ENCODE measurements around the gene DGKD. TPM values are rescaled to one million over a fixed set of nuclear protein-coding genes. Genes with fewer than 3 reads are reported as not detected.
A peak's percentile ranks its signal among the peaks of the same experiment; 100 is the strongest.

Gene DGKD
- total RNA-seq, 6 experiments from 2014 or later: 6.5 to 16.6 (median 14.2) TPM

- no peak for ATAC-seq
- TF ChIP-seq POLR2A (IDR thresholded peaks at IDR 0.05) (no peak), CTCF (IDR thresholded peaks at IDR 0.05) (no peak)
- H3K9me3 ChIP-seq: no peaks in the 10 kb centered on the region
- DNase-seq: peak in 1 of 3 donors; percentile 67
- H3K4me1 ChIP-seq: peaks cover 0 to 20% (median 12%) of the 10 kb centered on the region in 4 donors
- H3K4me3 ChIP-seq: peak overlapping the region; percentile 24 to 67 (median 43)
- H3K36me3 ChIP-seq: no peaks in the 10 kb centered on the region
- no peak overlapping the region for H3K27ac ChIP-seq
- H3K27me3 ChIP-seq: no peaks in the 10 kb centered on the region
- intact Hi-C loops (cut with DNase I): no loop called here
- WGBS (ENCODE audit: insufficient coverage, low coverage, low lambda C conversion rate, missing lambda C conversion rate): no CpG with 5 or more reads among the region's 77 CpGs
Observed at GRCh38 chr2:233354500-233354924, 218 bp downstream of the DGKD start.

GRCh38 chr2:233354971-233355574 lies 779 bp downstream of the DGKD start:
- Histone ChIP-seq H3K4me3 (peak overlapping the region; percentile 62 to 67 (median 62)), H3K36me3 (no peaks in the 10 kb centered on the region), H3K27me3 (no peaks in the 10 kb centered on the region), H3K27ac (no peak overlapping the region), H3K4me1 (peaks cover 0 to 15% (median 9%) of the 10 kb centered on the region in 4 donors), H3K9me3 (no peaks in the 10 kb centered on the region)
- DNase-seq: peak in 2 of 3 donors; percentile 50 to 67
- peak in 3 of 4 donors; percentile 5 to 20 (median 6) for ATAC-seq
- WGBS (ENCODE audit: insufficient coverage, low coverage, low lambda C conversion rate, missing lambda C conversion rate): 18% methylated on average over 3 of the region's 46 CpGs
- intact Hi-C loops (cut with DNase I): no loop called here
- TF ChIP-seq POLR2A (IDR thresholded peaks at IDR 0.05) (no peak), CTCF (IDR thresholded peaks at IDR 0.05) (no peak)

- no peak overlapping the region for H3K4me3 ChIP-seq
- ATAC-seq (no peak), DNase-seq (no peak)
- peaks cover 0 to 14% (median 8%) of the 10 kb centered on the region in 4 donors for H3K4me1 ChIP-seq
- TF ChIP-seq POLR2A (IDR thresholded peaks at IDR 0.05): no peak
- TF ChIP-seq CTCF (IDR thresholded peaks at IDR 0.05): no peak
- H3K9me3 ChIP-seq: no peaks in the 10 kb centered on the region
- H3K27ac ChIP-seq: no peak overlapping the region
- no peaks in the 10 kb centered on the region for H3K36me3 ChIP-seq
- WGBS (ENCODE audit: insufficient coverage, low coverage, low lambda C conversion rate, missing lambda C conversion rate): 87% methylated on average over 10 of the region's 10 CpGs
- no peaks in the 10 kb centered on the region for H3K27me3 ChIP-seq
- intact Hi-C loops (cut with DNase I): no loop called here
Observed at GRCh38 chr2:233355916-233356315, 1.6 kb downstream of the DGKD start.

GRCh38 chr2:233356546-233357308 lies 2.4 kb downstream of the DGKD start:
- Histone ChIP-seq H3K36me3 (no peaks in the 10 kb centered on the region), H3K4me1 (peaks cover 0 to 14% (median 8%) of the 10 kb centered on the region in 4 donors), H3K9me3 (no peaks in the 10 kb centered on the region), H3K27ac (no peak overlapping the region), H3K27me3 (no peaks in the 10 kb centered on the region), H3K4me3 (no peak overlapping the region)
- 86% methylated on average over 3 of the region's 4 CpGs for WGBS (ENCODE audit: insufficient coverage, low coverage, low lambda C conversion rate, missing lambda C conversion rate)
- ATAC-seq (no peak), DNase-seq (no peak)
- TF ChIP-seq POLR2A (IDR thresholded peaks at IDR 0.05): no peak
- no peak for TF ChIP-seq CTCF (IDR thresholded peaks at IDR 0.05)
- intact Hi-C loops (cut with DNase I): no loop called here
